NAMALWA (cell line): ENCODE results near the gene LY6G6F.

Experiments
- DNase-seq: peaks from one replicate; pipeline ENCODE4 v3.0.0-alpha.2; 2015; ENCODE audit warnings: low spot score

The LY6G6F gene

GRCh38 chr6:31676904-31677303 is 29.8 kb upstream of the LY6G6F start:
- no peak for DNase-seq

GRCh38 chr6:31677955-31678354 is 28.7 kb upstream of the LY6G6F start:
- DNase-seq, result no peak

GRCh38 chr6:31680226-31681134 is 26.2 kb upstream of the LY6G6F start, which contains the start of gene LY6G5C:
LY6G5C (minus strand) TSS chr6:31681067; CDS start chr6:31680373, 694 bp downstream.
- peak; percentile 58 for DNase-seq

GRCh38 chr6:31681135-31681671 is 25.5 kb upstream of the LY6G6F start:
- DNase-seq, result no peak

- no peak for DNase-seq
These were observed 23.1 kb upstream of the LY6G6F start for GRCh38 chr6:31683591-31683990.

- DNase-seq, result no peak
These were observed 20.2 kb upstream of the LY6G6F start for GRCh38 chr6:31686483-31686882.

- no peak for DNase-seq
These were observed 19.3 kb upstream of the LY6G6F start for GRCh38 chr6:31687321-31687720.

- no peak for DNase-seq
These were observed 18.6 kb upstream of the LY6G6F start for GRCh38 chr6:31687860-31688693.

- no peak for DNase-seq
These were observed 17.2 kb upstream of the LY6G6F start for GRCh38 chr6:31689249-31690110.

GRCh38 chr6:31690231-31691077 is 16.2 kb upstream of the LY6G6F start:
- DNase-seq, result no peak

- no peak for DNase-seq
These were observed 15.6 kb upstream of the LY6G6F start for GRCh38 chr6:31691078-31691463.

- DNase-seq, result no peak
These were observed 15.0 kb upstream of the LY6G6F start for GRCh38 chr6:31691564-31692108.

- DNase-seq, result no peak
These were observed 14.3 kb upstream of the LY6G6F start for GRCh38 chr6:31692353-31692752.

GRCh38 chr6:31692886-31693285 is 13.8 kb upstream of the LY6G6F start:
- DNase-seq, result no peak

GRCh38 chr6:31693535-31693934 is 13.1 kb upstream of the LY6G6F start:
- DNase-seq, result no peak

GRCh38 chr6:31697555-31697954 is 9.1 kb upstream of the LY6G6F start:
- no peak for DNase-seq

GRCh38 chr6:31700740-31701401 is 5.8 kb upstream of the LY6G6F start:
- DNase-seq, result no peak

- peak; percentile 28 for DNase-seq
These were observed 4.8 kb upstream of the LY6G6F start for GRCh38 chr6:31701666-31702404.

- peak; percentile 44 for DNase-seq
These were observed 4.3 kb upstream of the LY6G6F start for GRCh38 chr6:31702405-31702818.
